ENCODE results near the gene EIF3D. TPM values are rescaled to one million over a fixed set of nuclear protein-coding genes. Genes with fewer than 3 reads are reported as not detected.
A peak's percentile ranks its signal among the peaks of the same experiment; 100 is the strongest.

EIF3D gene
- total and polyA plus RNA-seq, 2 donors: 190 to 227 TPM

DNA sequence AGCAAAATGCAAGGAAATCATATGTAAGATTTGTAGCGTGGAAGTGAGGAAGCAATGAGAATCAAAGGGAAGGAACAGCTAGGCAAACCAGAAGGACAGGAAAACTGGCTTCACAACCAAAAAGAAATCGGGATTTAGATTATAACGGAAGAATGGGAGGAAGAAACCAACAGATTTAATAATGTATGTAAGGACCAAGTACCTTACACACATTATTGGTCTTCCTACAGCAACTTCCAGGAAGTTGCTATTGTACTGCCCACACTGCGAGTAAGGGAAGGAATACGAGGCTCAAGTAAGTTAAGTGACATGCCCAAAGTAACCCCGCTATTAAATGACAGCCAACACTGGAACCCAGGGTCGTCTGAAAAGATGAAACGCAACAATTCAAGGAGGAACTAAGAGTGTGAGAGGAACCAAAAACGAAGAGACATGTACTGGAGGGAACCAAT, 48.0 kb downstream of the EIF3D start:
- 10% methylated on average over 9 of the region's 9 CpGs for WGBS
- H3K4me3 ChIP-seq (ENCODE audit: low read depth, low read length): peak overlapping the region; percentile 48
- H3K27ac ChIP-seq (ENCODE audit: low read depth): peak overlapping the region; percentile 79
- no peaks in the 10 kb centered on the region for H3K4me1 ChIP-seq (ENCODE audit: insufficient read depth)
- DNase-seq (ENCODE audit: extremely low spot score): peak; percentile 40
- peaks cover 2% of the 10 kb centered on the region for H3K36me3 ChIP-seq (ENCODE audit: insufficient read depth)

DNA sequence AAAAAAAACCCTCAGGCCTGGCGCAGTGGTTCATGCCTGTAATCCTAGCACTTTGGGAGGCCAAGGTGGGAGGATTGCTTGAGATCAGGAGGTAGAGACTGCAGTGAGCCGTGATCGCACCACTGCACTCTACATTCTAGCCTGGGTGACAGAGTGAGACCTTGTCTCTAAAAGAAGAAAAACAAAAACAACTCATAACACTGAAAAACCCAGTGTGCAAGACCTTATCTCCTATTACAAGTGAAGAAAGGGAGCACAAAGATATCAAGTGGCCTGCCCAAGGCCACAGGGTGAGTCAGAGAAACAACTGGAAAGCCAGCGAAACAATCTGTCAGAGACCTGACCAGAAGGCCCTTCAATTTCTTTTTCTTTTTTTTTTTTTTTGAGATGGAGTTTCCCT, 50.0 kb downstream of the EIF3D start:
- Histone ChIP-seq H3K4me3 (ENCODE audit: low read depth, low read length) (no peak overlapping the region), H3K4me1 (ENCODE audit: insufficient read depth) (no peaks in the 10 kb centered on the region), H3K36me3 (ENCODE audit: insufficient read depth) (peaks cover 6% of the 10 kb centered on the region), H3K27ac (ENCODE audit: low read depth) (no peak overlapping the region)
- WGBS: 94% methylated on average over 4 of the region's 4 CpGs
- DNase-seq (ENCODE audit: extremely low spot score): no peak

DNA sequence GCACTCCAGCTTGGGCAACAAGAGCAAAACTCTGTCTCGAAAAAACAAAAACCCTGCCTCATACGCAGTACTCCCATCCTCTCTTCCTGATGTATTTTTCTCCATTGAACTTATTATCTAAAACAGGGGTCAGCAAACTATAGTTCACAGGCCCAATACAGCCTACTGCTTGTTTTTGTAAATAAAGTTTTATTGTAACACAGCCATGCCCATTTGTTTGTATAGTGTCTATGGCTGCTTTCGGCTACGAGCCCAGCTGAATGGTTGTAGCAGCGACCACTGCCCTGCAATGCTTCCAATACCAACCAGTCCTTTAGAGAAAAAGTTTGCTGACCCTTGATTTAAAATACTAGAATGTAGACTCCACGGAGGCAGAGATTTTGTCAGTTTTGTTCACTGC, 53.6 kb downstream of the EIF3D start:
- no peak for DNase-seq (ENCODE audit: extremely low spot score)
- no peaks in the 10 kb centered on the region for H3K4me1 ChIP-seq (ENCODE audit: insufficient read depth)
- no peak overlapping the region for H3K27ac ChIP-seq (ENCODE audit: low read depth)
- peaks cover 6% of the 10 kb centered on the region for H3K36me3 ChIP-seq (ENCODE audit: insufficient read depth)
- H3K4me3 ChIP-seq (ENCODE audit: low read depth, low read length): no peak overlapping the region
- 97% methylated on average over 6 of the region's 6 CpGs for WGBS

DNA sequence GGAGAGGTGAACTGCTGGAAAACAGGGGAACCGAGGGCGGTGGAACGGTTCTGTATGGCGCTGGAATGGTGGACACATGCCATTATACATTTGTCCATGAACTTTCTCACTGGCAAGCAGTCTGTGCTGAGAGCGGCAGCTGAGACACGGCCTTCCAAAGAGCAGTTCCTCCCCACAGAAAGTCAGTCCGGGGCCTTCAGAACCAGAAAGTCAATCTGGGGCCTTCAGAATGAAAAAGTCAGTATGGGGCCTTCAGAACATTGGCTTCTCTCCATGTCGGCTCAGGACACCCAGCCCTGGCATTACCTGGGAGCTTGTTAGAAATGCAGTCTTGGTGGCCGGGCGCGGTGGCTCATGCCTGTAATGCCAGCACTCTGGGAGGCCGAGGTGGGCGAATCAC, 56.3 kb downstream of the EIF3D start:
- WGBS: 81% methylated on average over 13 of the region's 13 CpGs
- DNase-seq (ENCODE audit: extremely low spot score): no peak
- Histone ChIP-seq H3K36me3 (ENCODE audit: insufficient read depth) (peaks cover 6% of the 10 kb centered on the region), H3K4me3 (ENCODE audit: low read depth, low read length) (no peak overlapping the region), H3K27ac (ENCODE audit: low read depth) (no peak overlapping the region), H3K4me1 (ENCODE audit: insufficient read depth) (no peaks in the 10 kb centered on the region)

DNA sequence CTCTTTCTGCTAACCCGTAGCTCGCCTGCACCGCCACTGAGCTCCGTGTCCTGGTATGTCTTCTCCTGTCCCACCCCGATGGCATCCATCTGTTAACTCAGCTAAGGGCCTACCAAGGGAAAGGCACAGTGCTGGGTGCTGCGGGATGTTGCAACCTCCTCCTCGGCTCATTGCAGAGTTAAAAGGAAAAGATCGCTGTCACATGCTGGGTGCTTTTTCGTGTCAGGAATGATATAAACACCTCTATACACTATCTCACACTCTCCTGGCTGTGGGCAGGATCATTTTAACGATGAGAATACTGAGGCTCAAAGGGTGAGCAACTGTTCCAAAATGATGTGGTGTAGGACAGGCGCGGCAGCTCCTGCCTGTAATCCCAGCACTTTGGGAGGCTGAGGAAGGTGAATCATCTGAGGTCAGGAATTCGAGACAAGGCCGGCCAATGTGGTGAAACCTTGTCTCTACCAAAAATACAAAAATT, 57.6 kb downstream of the EIF3D start:
- DNase-seq (ENCODE audit: extremely low spot score): no peak
- 68% methylated on average over 14 of the region's 14 CpGs for WGBS
- H3K36me3 ChIP-seq (ENCODE audit: insufficient read depth): peaks cover 6% of the 10 kb centered on the region
- H3K4me3 ChIP-seq (ENCODE audit: low read depth, low read length): no peak overlapping the region
- H3K4me1 ChIP-seq (ENCODE audit: insufficient read depth): no peaks in the 10 kb centered on the region
- no peak overlapping the region for H3K27ac ChIP-seq (ENCODE audit: low read depth)

DNA sequence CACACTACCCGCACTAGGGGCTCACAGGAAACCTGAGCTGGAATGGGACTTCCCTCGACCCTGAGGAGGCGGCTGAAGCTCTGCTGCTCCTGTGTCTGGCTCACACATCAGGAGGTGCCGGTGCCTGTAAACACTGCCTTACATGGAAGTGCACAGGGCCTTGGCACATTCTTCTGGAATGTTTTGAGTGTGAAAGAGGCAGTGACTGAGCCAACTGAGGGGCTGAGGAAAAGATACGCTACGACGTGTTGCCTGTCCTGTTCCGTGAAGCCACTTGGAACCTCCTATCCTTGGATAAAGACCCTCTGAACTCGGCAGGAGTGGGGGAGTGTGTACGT, 58.0 kb downstream of the EIF3D start:
- Histone ChIP-seq H3K4me1 (ENCODE audit: insufficient read depth) (no peaks in the 10 kb centered on the region), H3K4me3 (ENCODE audit: low read depth, low read length) (no peak overlapping the region), H3K27ac (ENCODE audit: low read depth) (peak overlapping the region; percentile 12), H3K36me3 (ENCODE audit: insufficient read depth) (peaks cover 4% of the 10 kb centered on the region)
- no peak for DNase-seq (ENCODE audit: extremely low spot score)
- 43% methylated on average over 10 of the region's 10 CpGs for WGBS

DNA sequence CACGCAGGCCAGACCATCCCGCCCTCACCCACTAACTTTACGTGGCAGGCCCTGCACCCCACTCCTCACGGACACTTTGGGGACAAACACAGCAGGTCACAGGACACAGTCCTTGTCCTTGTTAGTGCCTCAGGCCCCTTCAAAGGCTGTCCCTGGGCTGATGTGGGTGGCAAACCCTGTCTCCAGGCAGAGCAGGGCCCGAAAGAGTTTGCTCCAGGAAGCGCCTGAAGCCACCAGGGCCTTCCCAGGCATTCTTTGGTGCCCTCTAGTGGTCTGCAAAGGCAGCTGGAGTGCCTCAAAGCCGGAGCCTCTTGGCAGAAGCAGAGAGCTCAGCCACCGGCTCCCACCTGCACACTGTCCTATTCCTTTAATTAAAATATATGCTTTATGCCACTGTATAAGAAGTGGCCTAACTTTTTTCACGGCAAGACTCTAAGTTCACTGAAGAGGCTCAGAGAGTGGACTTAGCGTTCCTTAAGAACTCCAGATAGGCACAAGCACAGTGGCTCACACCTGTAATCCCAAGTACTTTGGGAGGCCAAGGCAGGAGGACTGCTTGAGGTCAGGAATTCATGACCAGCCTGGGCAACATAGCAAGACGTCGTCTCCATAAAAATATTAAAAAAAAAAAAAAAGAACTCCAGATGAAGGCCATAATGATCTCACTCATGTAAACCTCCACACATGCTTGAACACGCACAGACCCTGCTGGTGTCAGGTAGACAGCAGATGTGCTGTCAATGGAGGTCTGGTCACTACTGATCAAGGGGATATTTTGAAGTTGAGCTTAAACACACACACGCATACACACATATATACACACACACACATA, 58.6 kb downstream of the EIF3D start:
- peak; percentile 76 for DNase-seq (ENCODE audit: extremely low spot score)
- Histone ChIP-seq H3K36me3 (ENCODE audit: insufficient read depth) (no peaks in the 10 kb centered on the region), H3K4me1 (ENCODE audit: insufficient read depth) (no peaks in the 10 kb centered on the region), H3K27ac (ENCODE audit: low read depth) (peak overlapping the region; percentile 12), H3K4me3 (ENCODE audit: low read depth, low read length) (no peak overlapping the region)
- 30% methylated on average over 14 of the region's 14 CpGs for WGBS

DNA sequence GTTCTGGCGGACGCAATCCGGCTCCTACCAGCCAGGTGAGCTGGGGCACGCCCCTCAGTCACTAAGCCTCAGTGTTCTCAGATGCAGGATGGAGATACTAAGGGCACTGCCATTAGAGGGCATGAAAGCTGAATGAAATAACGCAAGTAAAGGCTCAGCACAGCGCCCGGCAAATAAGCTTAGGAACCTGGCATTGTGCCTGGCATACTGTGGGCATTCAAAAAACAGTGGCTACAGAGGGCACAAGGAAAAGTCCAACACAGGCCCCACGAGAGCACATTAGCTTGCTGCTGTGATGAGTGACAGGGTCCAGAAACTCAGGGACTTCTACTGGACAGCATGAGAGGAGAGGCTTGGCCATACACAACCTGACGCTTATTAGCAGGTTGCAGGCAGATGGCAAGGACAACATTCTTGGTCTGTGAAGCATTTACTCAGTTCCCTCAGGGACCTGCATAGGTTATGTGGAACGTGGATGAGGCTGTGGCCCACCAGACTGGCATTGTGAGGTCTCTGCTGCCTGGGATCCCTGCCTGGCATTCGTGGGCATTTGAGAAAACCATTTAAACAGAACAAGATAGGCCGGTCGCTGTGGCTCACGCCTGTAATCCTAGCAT, 59.8 kb downstream of the EIF3D start:
- Histone ChIP-seq H3K4me3 (ENCODE audit: low read depth, low read length) (no peak overlapping the region), H3K4me1 (ENCODE audit: insufficient read depth) (no peaks in the 10 kb centered on the region), H3K36me3 (ENCODE audit: insufficient read depth) (no peaks in the 10 kb centered on the region), H3K27ac (ENCODE audit: low read depth) (no peak overlapping the region)
- 72% methylated on average over 14 of the region's 14 CpGs for WGBS
- no peak for DNase-seq (ENCODE audit: extremely low spot score)

DNA sequence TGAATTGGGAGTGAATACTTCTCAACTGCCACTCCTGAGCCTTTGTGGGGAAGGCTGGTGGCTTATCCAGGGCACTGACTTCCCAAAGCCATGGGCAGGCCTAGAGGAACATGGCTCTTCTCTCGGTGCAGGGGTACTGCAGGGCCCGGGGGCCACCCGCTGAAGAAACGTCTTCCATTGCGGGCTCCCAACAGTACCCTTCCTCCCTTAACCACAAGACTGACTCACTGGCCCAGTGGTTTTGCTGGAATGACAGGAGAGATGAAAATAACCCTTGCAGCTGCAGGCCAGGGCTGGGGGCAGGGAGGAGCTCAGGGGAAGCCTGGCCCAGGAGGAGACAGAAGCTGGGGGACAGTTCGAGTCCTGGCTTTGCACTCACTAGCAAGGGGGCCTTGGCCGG, 61.0 kb downstream of the EIF3D start:
- Histone ChIP-seq H3K36me3 (ENCODE audit: insufficient read depth) (no peaks in the 10 kb centered on the region), H3K27ac (ENCODE audit: low read depth) (peak overlapping the region; percentile 40), H3K4me1 (ENCODE audit: insufficient read depth) (no peaks in the 10 kb centered on the region), H3K4me3 (ENCODE audit: low read depth, low read length) (no peak overlapping the region)
- WGBS: 56% methylated on average over 7 of the region's 7 CpGs
- DNase-seq (ENCODE audit: extremely low spot score): no peak

DNA sequence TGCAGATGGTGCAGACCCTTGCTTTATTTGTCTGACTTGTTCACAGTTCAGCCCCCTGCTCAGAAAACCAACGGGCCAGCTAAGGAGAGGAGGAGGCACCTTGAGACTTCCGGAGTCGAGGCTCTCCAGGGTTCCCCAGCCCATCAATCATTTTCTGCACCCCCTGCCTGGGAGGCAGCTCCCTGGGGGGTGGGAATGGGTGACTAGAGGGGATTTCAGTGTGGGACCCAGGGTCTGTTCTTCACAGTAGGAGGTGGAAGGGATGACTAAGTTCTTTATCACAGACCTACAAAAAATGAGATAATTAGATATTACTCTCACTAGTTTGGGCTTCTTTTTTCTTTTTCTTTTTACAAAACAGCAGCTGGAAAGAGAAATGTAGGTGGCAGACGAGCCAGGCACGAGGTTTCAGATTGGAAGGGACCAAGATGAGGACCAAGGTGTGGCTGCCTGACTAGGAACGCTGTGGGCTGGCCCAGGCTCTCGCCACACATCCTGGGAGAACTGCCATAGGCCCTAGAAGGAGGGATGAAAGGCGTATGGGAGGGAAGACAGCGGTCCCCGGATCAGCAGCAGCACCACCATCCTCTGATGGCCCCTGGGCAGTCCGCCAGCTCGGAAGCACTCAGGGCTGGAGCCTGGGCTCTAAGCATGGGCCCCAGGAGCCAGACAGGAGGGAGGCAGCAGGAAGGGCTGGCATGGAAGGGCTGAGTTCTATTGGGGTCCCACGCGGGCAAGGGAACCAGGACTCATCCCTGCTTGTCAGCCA, 61.7 kb downstream of the EIF3D start:
- H3K27ac ChIP-seq (ENCODE audit: low read depth): peak overlapping the region; percentile 40
- no peak overlapping the region for H3K4me3 ChIP-seq (ENCODE audit: low read depth, low read length)
- no peak for DNase-seq (ENCODE audit: extremely low spot score)
- 46% methylated on average over 14 of the region's 14 CpGs for WGBS
- H3K36me3 ChIP-seq (ENCODE audit: insufficient read depth): no peaks in the 10 kb centered on the region
- no peaks in the 10 kb centered on the region for H3K4me1 ChIP-seq (ENCODE audit: insufficient read depth)

DNA sequence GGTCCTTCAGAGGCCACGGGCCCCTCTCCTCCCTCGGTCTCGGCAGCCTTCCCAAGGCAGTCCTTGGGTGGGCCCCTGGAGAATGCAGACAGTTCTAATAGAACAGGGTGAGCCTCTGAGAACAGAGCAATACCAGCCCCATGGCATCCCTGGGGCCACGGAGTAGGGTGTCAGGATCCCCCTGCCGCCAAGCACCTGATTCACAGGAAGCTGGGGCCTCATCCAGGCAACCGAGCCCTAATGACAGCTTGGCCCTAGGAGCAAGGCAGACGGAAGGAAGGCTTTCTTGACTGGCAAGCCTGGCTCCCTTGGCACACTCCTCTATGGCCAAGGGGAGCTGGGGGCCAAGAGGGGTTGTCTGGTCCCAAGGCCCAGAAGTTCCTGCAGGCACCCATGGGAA, 62.7 kb downstream of the EIF3D start:
- Histone ChIP-seq H3K27ac (ENCODE audit: low read depth) (peak overlapping the region; percentile 76), H3K4me1 (ENCODE audit: insufficient read depth) (no peaks in the 10 kb centered on the region), H3K4me3 (ENCODE audit: low read depth, low read length) (no peak overlapping the region), H3K36me3 (ENCODE audit: insufficient read depth) (no peaks in the 10 kb centered on the region)
- WGBS: 78% methylated on average over 7 of the region's 7 CpGs
- no peak for DNase-seq (ENCODE audit: extremely low spot score)

DNA sequence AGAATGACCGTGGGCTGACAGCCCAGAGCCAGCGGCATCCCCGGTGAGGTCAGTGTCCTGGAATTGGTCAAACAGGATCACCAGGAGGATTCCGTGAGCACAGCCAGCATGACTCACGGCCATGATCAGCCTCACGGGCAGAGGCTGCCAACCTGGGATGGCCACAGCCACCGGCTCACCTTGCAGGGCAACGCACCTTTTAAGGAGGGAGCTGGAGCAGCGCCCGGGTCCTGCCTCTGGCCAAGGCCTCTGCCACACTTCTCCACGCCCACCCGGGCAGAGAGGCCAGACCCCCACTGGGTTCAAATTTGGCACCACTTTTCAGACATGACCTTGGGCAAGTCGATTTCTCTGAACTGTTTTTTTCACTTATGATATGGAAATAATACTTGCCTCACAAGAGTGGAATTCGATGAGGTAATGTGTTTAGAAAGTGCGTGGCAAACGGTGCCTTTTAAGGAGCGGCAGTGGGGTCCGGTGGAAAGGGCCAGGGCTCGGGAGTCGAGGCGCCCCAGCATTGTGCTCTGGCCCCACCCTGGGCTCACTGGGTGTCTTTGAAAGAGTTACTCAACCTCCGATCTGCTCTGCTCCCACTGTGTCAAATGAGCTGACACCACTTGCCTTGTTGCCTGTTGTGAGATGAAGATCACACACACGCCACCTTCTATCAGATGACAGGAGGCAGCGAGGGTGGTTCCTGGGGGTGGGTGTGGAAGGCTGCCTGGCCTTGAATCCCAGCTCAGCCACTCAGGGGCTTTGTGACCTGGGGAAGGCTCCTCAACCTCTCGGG, 63.5 kb downstream of the EIF3D start:
- Histone ChIP-seq H3K36me3 (ENCODE audit: insufficient read depth) (no peaks in the 10 kb centered on the region), H3K27ac (ENCODE audit: low read depth) (peak overlapping the region; percentile 76), H3K4me3 (ENCODE audit: low read depth, low read length) (no peak overlapping the region), H3K4me1 (ENCODE audit: insufficient read depth) (no peaks in the 10 kb centered on the region)
- no peak for DNase-seq (ENCODE audit: extremely low spot score)
- 44% methylated on average over 25 of the region's 25 CpGs for WGBS

DNA sequence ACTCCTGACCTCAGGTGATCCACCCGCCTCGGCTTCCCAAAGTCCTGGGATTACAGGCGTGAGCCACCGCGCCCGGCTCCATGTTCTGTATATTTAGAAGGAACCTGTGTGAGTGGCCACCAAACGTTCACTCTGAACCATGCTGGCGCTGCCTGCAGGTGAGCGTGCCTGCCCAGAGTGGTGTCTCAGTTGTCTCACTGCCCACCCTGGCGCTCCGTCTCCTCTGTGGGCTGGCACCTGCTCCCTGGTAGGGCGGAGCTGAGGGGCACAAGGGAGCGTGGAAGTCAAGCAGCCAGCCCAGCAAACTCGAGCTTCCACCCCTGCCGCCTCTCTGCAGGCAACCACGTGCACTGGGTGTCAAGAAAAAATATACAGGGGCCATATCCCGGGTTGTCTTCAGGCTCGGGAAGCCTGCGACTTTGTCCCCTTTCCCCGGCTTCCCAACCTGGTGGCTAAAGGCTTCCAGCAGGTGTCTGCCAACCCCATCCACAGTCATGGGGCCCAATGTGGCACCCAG, 64.2 kb downstream of the EIF3D start:
- DNase-seq (ENCODE audit: extremely low spot score): no peak
- no peak overlapping the region for H3K4me3 ChIP-seq (ENCODE audit: low read depth, low read length)
- 83% methylated on average over 20 of the region's 20 CpGs for WGBS
- no peaks in the 10 kb centered on the region for H3K36me3 ChIP-seq (ENCODE audit: insufficient read depth)
- H3K27ac ChIP-seq (ENCODE audit: low read depth): peak overlapping the region; percentile 35
- H3K4me1 ChIP-seq (ENCODE audit: insufficient read depth): no peaks in the 10 kb centered on the region

Data from urinary bladder (tissue), 4 donors.